H1 (cell line): ENCODE measurements around the gene RTN4. TPM values are rescaled to one million over a fixed set of nuclear protein-coding genes. Genes with fewer than 3 reads are reported as not detected.

Experiments used
- CTCF ChIA-PET: fragments of 300-600 bp; sonication (Branson Sonifier 250); formaldehyde crosslinking; loops from one replicate; lab custom pipeline; 2021; ENCODE audit not compliant: partially characterized antibody; lab: Charles Lee
- POLR2A ChIA-PET: fragments of 300-600 bp; sonication (Branson Sonifier 250); formaldehyde crosslinking; loops from one replicate; lab custom pipeline; 2021; ENCODE audit warnings: inconsistent platforms; ENCODE audit not compliant: partially characterized antibody; lab: Charles Lee
- DNase-seq, 2 experiments: peaks; one replicate each; pipeline versions ENCODE4 v3.0.0 to v3.0.0-alpha.2; 2010 to 2022; ENCODE audit warnings: low spot score in 2 of 2, low read depth in 1 of 2, mixed read lengths in 1 of 2
- FAIRE-seq: peaks from 2 replicates; lab custom pipeline; 2011; peaks lifted over from hg19 to GRCh38; lab: Jason Lieb, UNC
- H2AFZ ChIP-seq: 2 replicates; pipeline ENCODE4 v1.8.1; 2012; ENCODE audit warnings: low read length, inconsistent platforms
- H2AK5ac ChIP-seq: 2 replicates; pipeline ENCODE4 v1.6.1; 2013; ENCODE audit warnings: low read depth, low read length
- H2BK120ac ChIP-seq: replicated peaks from 2 replicates; pipeline ENCODE3; 2013; ENCODE audit warnings: low read depth, low read length, inconsistent platforms
- H2BK12ac ChIP-seq: 2 replicates; pipeline ENCODE4 v1.6.1; 2013; ENCODE audit warnings: low read depth, low read length
- H2BK15ac ChIP-seq: 2 replicates; pipeline ENCODE4 v1.6.1; 2013; ENCODE audit warnings: low read length
- H2BK20ac ChIP-seq: 2 replicates; pipeline ENCODE4 v1.6.1; 2013; ENCODE audit warnings: low read length
- H2BK5ac ChIP-seq: 2 replicates; pipeline ENCODE4 v1.6.1; 2013; ENCODE audit warnings: low read depth, low read length
- H3K14ac ChIP-seq: 2 replicates; pipeline ENCODE4 v1.6.1; 2013; ENCODE audit warnings: inconsistent platforms; ENCODE audit not compliant: insufficient read length
- H3K18ac ChIP-seq: 2 replicates; pipeline ENCODE4 v1.6.1; 2013; ENCODE audit warnings: low read length; ENCODE audit errors: extremely low read depth
- H3K23ac ChIP-seq: 2 replicates; pipeline ENCODE4 v1.6.1; 2013; ENCODE audit warnings: inconsistent platforms; ENCODE audit not compliant: insufficient read length
- H3K23me2 ChIP-seq: 2 replicates; pipeline ENCODE4 v1.6.1; 2013; ENCODE audit warnings: low read depth, low read length
- H3K27ac ChIP-seq: 2 replicates; pipeline ENCODE4 v1.6.1; 2011; ENCODE audit warnings: low read depth, low read length, inconsistent platforms
- H3K27me3 ChIP-seq, 4 experiments: replicated peaks in 1 of 4; 1 replicate in 1 of 4; 2 replicates in 3 of 4; pipeline versions ENCODE4 v1.6.1 to v1.8.1; 2011 to 2013; ENCODE audit warnings: low read length in 3 of 4, mild to moderate bottlenecking in 3 of 4, inconsistent platforms in 2 of 4, mixed read lengths in 2 of 4, moderate library complexity in 1 of 4; ENCODE audit not compliant: control insufficient read depth in 3 of 4, insufficient read depth in 3 of 4; ENCODE audit errors: extremely low read depth in 1 of 4
- H3K36me3 ChIP-seq, 4 experiments: 2 replicates each; pipeline versions ENCODE4 v1.6.1 to v1.8.1; 2011 to 2013; ENCODE audit warnings: mild to moderate bottlenecking in 4 of 4, low read length in 3 of 4, moderate library complexity in 2 of 4, control low read depth in 1 of 4, inconsistent platforms in 1 of 4; ENCODE audit not compliant: insufficient read depth in 4 of 4, control insufficient read depth in 2 of 4
- H3K4ac ChIP-seq: replicated peaks from 2 replicates; pipeline ENCODE3; 2013; ENCODE audit warnings: low read length, low read depth, mixed read lengths, inconsistent platforms; ENCODE audit not compliant: insufficient read length
- H3K4me1 ChIP-seq, 4 experiments: replicated peaks in 1 of 4; 1 replicate in 1 of 4; 2 replicates in 3 of 4; pipeline versions ENCODE4 v1.6.1 to v1.8.1; 2011 to 2013; ENCODE audit warnings: low read length in 3 of 4, inconsistent platforms in 2 of 4, mixed read lengths in 1 of 4; ENCODE audit not compliant: insufficient read depth in 4 of 4, control insufficient read depth in 3 of 4
- H3K4me2 ChIP-seq, 2 experiments: 2 replicates each; pipeline versions ENCODE4 v1.6.1 to v1.8.1; 2011 to 2013; ENCODE audit warnings: low read depth in 2 of 2, low read length in 2 of 2, control low read depth in 1 of 2, inconsistent platforms in 1 of 2, mild to moderate bottlenecking in 1 of 2; ENCODE audit not compliant: insufficient read depth in 1 of 2
- H3K4me3 ChIP-seq, 4 experiments: fragments of 200-600, 300-600 bp in 1 of 4; sonication (generic), shearing (Covaris generic), sonication (Bioruptor Twin) in 1 of 4; 2 replicates each; pipeline versions ENCODE4 v1.5.1 to v1.8.1; 2011 to 2016; ENCODE audit warnings: low read length in 4 of 4, low read depth in 3 of 4, control low read depth in 2 of 4, inconsistent platforms in 2 of 4, mild to moderate bottlenecking in 2 of 4, mixed read lengths in 1 of 4, moderate library complexity in 1 of 4; ENCODE audit not compliant: insufficient read depth in 2 of 4; ENCODE audit errors: extremely low read depth in 1 of 4
- H3K56ac ChIP-seq: replicated peaks from 2 replicates; pipeline ENCODE3; 2013; ENCODE audit warnings: low read depth, mild to moderate bottlenecking, mixed read lengths, low read length, inconsistent platforms; ENCODE audit not compliant: insufficient read length
- H3K79me1 ChIP-seq: 2 replicates; pipeline ENCODE4 v1.6.1; 2013; ENCODE audit warnings: low read depth, low read length, control low read depth
- H3K79me2 ChIP-seq, 2 experiments: 2 replicates each; pipeline versions ENCODE4 v1.6.1 to v1.8.1; 2012 to 2013; ENCODE audit warnings: low read length in 2 of 2, mild to moderate bottlenecking in 2 of 2, inconsistent platforms in 1 of 2; ENCODE audit not compliant: insufficient read depth in 2 of 2, control insufficient read depth in 1 of 2
- H3K9ac ChIP-seq, 4 experiments: replicated peaks in 1 of 4; 1 replicate in 1 of 4; 2 replicates in 3 of 4; pipeline versions ENCODE4 v1.6.1 to v1.8.1; 2011 to 2013; ENCODE audit warnings: low read depth in 3 of 4, low read length in 3 of 4, control low read depth in 2 of 4, mild to moderate bottlenecking in 2 of 4, moderate library complexity in 2 of 4, inconsistent platforms in 1 of 4; ENCODE audit errors: extremely low read depth in 1 of 4
- H3K9me3 ChIP-seq, 2 experiments: 2 replicates each; pipeline versions ENCODE4 v1.6.1 to v1.8.1; 2012 to 2013; ENCODE audit warnings: mild to moderate bottlenecking in 2 of 2, moderate library complexity in 2 of 2, control low read depth in 1 of 2, inconsistent platforms in 1 of 2, low read depth in 1 of 2, low read length in 1 of 2, mixed read lengths in 1 of 2; ENCODE audit not compliant: insufficient read depth in 2 of 2
- H4K20me1 ChIP-seq, 2 experiments: replicated peaks in 1 of 2; 2 replicates each; pipeline versions ENCODE3 to v1.8.1; 2011 to 2013; ENCODE audit warnings: inconsistent platforms in 2 of 2, low read length in 2 of 2, mild to moderate bottlenecking in 1 of 2; ENCODE audit not compliant: insufficient read depth in 2 of 2, control insufficient read depth in 1 of 2
- H4K5ac ChIP-seq: 2 replicates; pipeline ENCODE4 v1.6.1; 2013; ENCODE audit warnings: low read length, low read depth, mixed read lengths, inconsistent platforms; ENCODE audit not compliant: insufficient read length
- H4K8ac ChIP-seq: 2 replicates; pipeline ENCODE4 v1.8.0; 2013; ENCODE audit warnings: mild to moderate bottlenecking, moderate library complexity, low read length, inconsistent platforms; ENCODE audit not compliant: insufficient read depth; ENCODE audit errors: extremely low read depth
- H4K91ac ChIP-seq: replicated peaks from 2 replicates; pipeline ENCODE3; 2013; ENCODE audit warnings: low read length, mixed read lengths, inconsistent platforms; ENCODE audit not compliant: insufficient read length
- EP300 ChIP-seq, 2 experiments: IDR thresholded peaks; 1 replicate in 1 of 2; 2 replicates in 1 of 2; pipeline ENCODE4 v1.6.1; 2011 to 2012; ENCODE audit warnings: low read depth in 2 of 2, low read length in 2 of 2, mild to moderate bottlenecking in 2 of 2, borderline replicate concordance in 1 of 2, inconsistent platforms in 1 of 2, moderate library complexity in 1 of 2
- FOSL1 ChIP-seq: IDR thresholded peaks from 2 replicates; pipeline ENCODE4 v1.6.1; 2011; ENCODE audit warnings: mild to moderate bottlenecking, low read depth, low read length, moderate library complexity; ENCODE audit not compliant: insufficient read depth
- HDAC6 ChIP-seq: IDR thresholded peaks from one replicate; pipeline ENCODE4 v1.7.1; 2012; ENCODE audit warnings: low read depth, mild to moderate bottlenecking, inconsistent platforms, low read length, moderate library complexity
- KDM5A ChIP-seq: fragments of 200-600 bp; IDR thresholded peaks from 2 replicates; pipeline ENCODE4 v1.7.1; 2012; ENCODE audit warnings: mild to moderate bottlenecking, low read length, inconsistent platforms, mixed read lengths
- RBBP5 ChIP-seq: IDR thresholded peaks from 2 replicates; pipeline ENCODE4 v1.7.1; 2012; ENCODE audit warnings: low read depth, mild to moderate bottlenecking, inconsistent platforms, low read length, moderate library complexity, borderline replicate concordance
- RFX5 ChIP-seq: IDR thresholded peaks from 2 replicates; pipeline ENCODE4 v1.6.1; 2011; ENCODE audit warnings: low read depth, low read length, improper control_type of control experiment, borderline replicate concordance
- SAP30 ChIP-seq: fragments of 300-600 bp; sonication (generic); IDR thresholded peaks from 2 replicates; pipeline ENCODE4 v1.7.1; 2012; ENCODE audit warnings: low read length, moderate library complexity, mild to moderate bottlenecking, inconsistent platforms; ENCODE audit not compliant: insufficient read depth, insufficient replicate concordance
- YY1 ChIP-seq: IDR thresholded peaks from 2 replicates; pipeline ENCODE4 v1.6.1; 2011; ENCODE audit warnings: low read depth, mild to moderate bottlenecking, low read length
- WGBS, 2 experiments: shearing (Covaris generic) in 1 of 2; methylation state at CpG; one replicate each; pipeline versions ENCODE4 v1.1.6 to v1.1.7; 2013 to 2015; ENCODE audit warnings: low lambda C conversion rate in 2 of 2, mixed read lengths in 2 of 2, inconsistent platforms in 1 of 2, low coverage in 1 of 2, missing lambda C conversion rate in 1 of 2; ENCODE audit not compliant: insufficient replicate concordance in 2 of 2, insufficient coverage in 1 of 2, insufficient read length in 1 of 2; ENCODE audit errors: extremely low coverage in 1 of 2, missing lambda C conversion rate in 1 of 2; 5-methylcytosine and 5-hydroxymethylcytosine counted together
- polyA plus RNA-seq, 7 experiments: library from polyadenylated mRNA; depleted of rRNA in 3 of 7; stranded (reverse) in 5 of 7; unstranded in 2 of 7; fragments of >200 nt in 5 of 7; fragments of 200-250 nt in 2 of 7; gene quantifications; 1 replicate in 5 of 7; 2 replicates in 1 of 7; 4 replicates in 1 of 7; pipeline versions ENCODE4 v1.2.1 to v1.2.3, GENCODE V29; 2011 to 2013; ENCODE audit warnings: missing spikeins in 2 of 7, mixed read lengths in 2 of 7
- total RNA-seq: library from RNA; stranded (reverse); fragmentation: NEBNext Ultra II Directional; extraction: Animal tissue kit (Norgen Biotek cat#: 25700); gene quantifications from 2 replicates; pipeline ENCODE4 v1.2.1, GENCODE V29; 2021

RTN4 gene
- total and polyA plus RNA-seq, 2 of the 8 experiments (the other 6 are each of a cell fraction or from before 2014, with no cell fraction given), result 179 to 242 TPM

- peaks cover 7 to 9% of the 10 kb centered on the region in 2 experiments for H4K20me1 ChIP-seq
- H2BK5ac ChIP-seq, result no peak overlapping the region
- no peak overlapping the region for H3K4me2 ChIP-seq
- no peaks in the 10 kb centered on the region for H3K27me3 ChIP-seq
- H3K79me1 ChIP-seq, result peaks cover 1% of the 10 kb centered on the region; the same call in 1 of the 2 replicates
- H3K4ac ChIP-seq, result no peak overlapping the region
- no peak overlapping the region for H2BK15ac ChIP-seq
- H3K4me1 ChIP-seq, result peaks cover 2 to 11% (median 7%) of the 10 kb centered on the region in 4 experiments; a peak in 5 of 7 replicates
- DNase-seq (no peak), FAIRE-seq (no peak)
- no peak overlapping the region for H3K23ac ChIP-seq
- no peaks in the 10 kb centered on the region for H3K9me3 ChIP-seq
- H3K79me2 ChIP-seq, result peaks cover 15 to 99% of the 10 kb centered on the region in 2 experiments
- H3K14ac ChIP-seq, result no peak overlapping the region
- H2AK5ac ChIP-seq, result no peak overlapping the region
- H4K8ac ChIP-seq, result no peak overlapping the region
- H3K9ac ChIP-seq, result no peak overlapping the region
- no peaks in the 10 kb centered on the region for H3K23me2 ChIP-seq
- no peak overlapping the region for H3K4me3 ChIP-seq
- H3K56ac ChIP-seq, result no peak overlapping the region
- H4K5ac ChIP-seq, result no peak overlapping the region
- no peak overlapping the region for H4K91ac ChIP-seq
- WGBS, 2 experiments, result 91% methylated on average over 3 of the region's 3 CpGs; no CpG with 5 or more reads in 1 of the 2 experiments
- H2BK120ac ChIP-seq, result no peak overlapping the region
- no peak for TF ChIP-seq KDM5A
- no peak for TF ChIP-seq EP300 (IDR thresholded peaks at IDR 0.05; ENCODE audit: borderline replicate concordance in 1 of 2, low read depth in 2 of 2, low read length in 2 of 2)
- no peak for TF ChIP-seq RFX5
- no peak for TF ChIP-seq HDAC6
- no peak for TF ChIP-seq SAP30
- no peak for TF ChIP-seq RBBP5
- no peak for TF ChIP-seq FOSL1
- TF ChIP-seq YY1, result no peak
- H2BK20ac ChIP-seq, result no peak overlapping the region
- H2BK12ac ChIP-seq, result no peak overlapping the region
- no peaks in the 10 kb centered on the region for H3K36me3 ChIP-seq
- H3K27ac ChIP-seq, result 0 out of 2 replicates have a peak overlapping the region, but pooled peaks have one; percentile 23
- POLR2A ChIA-PET, result interaction anchor here (1.4 kb wide), 1 partner anchor 31 kb away, joined by 3 read pairs; no protein-coding TSS in a partner anchor
- no peak overlapping the region for H2AFZ ChIP-seq
- CTCF ChIA-PET, result interaction anchor here (0.8 to 1.4 kb wide), 3 partner anchors 14 to 31 kb away, joined by 3 to 5 read pairs (median 4); no protein-coding TSS in a partner anchor
- H3K18ac ChIP-seq, result no peak overlapping the region
Observed at GRCh38 chr2:55017428-55017827, 32.8 kb downstream of the RTN4 start.
